ENCODE results near the gene MTOR. TPM values are rescaled to one million over a fixed set of nuclear protein-coding genes. Genes with fewer than 3 reads are reported as not detected.

MTOR gene
- polyA plus RNA-seq, 1 experiment, result 27.7 TPM

DNA sequence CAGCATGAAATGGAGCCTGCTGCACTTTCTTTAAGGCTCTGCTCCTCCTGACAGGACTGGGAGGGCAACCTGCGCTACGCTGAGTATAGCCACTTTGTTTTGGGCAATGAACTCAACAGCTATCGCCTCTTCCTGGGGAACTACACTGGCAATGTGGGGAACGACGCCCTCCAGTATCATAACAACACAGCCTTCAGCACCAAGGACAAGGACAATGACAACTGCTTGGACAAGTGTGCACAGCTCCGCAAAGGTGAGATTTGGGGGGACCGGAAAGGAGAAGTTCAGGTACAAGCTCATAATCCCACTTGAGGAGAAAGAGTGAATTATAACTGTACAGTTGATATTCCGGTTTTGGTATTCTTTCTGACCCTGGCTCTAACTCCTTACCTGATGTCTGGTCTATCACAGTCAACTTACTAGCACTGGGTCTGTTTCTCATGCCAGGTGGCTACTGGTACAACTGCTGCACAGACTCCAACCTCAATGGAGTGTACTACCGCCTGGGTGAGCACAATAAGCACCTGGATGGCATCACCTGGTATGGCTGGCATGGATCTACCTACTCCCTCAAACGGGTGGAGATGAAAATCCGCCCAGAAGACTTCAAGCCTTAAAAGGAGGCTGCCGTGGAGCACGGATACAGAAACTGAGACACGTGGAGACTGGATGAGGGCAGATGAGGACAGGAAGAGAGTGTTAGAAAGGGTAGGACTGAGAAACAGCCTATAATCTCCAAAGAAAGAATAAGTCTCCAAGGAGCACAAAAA lies 67.8 kb downstream of the MTOR start:
- ChIA-PET CTCF (no interaction called here), POLR2A (no interaction called here)
- TF ChIP-seq, protein P1, sequence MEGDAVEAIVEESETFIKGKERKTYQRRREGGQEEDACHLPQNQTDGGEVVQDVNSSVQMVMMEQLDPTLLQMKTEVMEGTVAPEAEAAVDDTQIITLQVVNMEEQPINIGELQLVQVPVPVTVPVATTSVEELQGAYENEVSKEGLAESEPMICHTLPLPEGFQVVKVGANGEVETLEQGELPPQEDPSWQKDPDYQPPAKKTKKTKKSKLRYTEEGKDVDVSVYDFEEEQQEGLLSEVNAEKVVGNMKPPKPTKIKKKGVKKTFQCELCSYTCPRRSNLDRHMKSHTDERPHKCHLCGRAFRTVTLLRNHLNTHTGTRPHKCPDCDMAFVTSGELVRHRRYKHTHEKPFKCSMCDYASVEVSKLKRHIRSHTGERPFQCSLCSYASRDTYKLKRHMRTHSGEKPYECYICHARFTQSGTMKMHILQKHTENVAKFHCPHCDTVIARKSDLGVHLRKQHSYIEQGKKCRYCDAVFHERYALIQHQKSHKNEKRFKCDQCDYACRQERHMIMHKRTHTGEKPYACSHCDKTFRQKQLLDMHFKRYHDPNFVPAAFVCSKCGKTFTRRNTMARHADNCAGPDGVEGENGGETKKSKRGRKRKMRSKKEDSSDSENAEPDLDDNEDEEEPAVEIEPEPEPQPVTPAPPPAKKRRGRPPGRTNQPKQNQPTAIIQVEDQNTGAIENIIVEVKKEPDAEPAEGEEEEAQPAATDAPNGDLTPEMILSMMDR (IDR thresholded peaks at IDR 0.05; ENCODE audit: low read depth, low read length), result no peak
- no peak overlapping the region for H3K4me3 ChIP-seq (ENCODE audit: low read depth, low read length)
- H3K9me3 ChIP-seq (ENCODE audit: control insufficient read depth, insufficient read depth, low read length), result no peaks in the 10 kb centered on the region
- no peaks in the 10 kb centered on the region for H3K27me3 ChIP-seq (ENCODE audit: control insufficient read depth, insufficient read depth, low read length)
- no peak overlapping the region for H3K27ac ChIP-seq (ENCODE audit: low read depth, low read length)
- DNase-seq (ENCODE audit: low read depth, low spot score), result no peak

DNA sequence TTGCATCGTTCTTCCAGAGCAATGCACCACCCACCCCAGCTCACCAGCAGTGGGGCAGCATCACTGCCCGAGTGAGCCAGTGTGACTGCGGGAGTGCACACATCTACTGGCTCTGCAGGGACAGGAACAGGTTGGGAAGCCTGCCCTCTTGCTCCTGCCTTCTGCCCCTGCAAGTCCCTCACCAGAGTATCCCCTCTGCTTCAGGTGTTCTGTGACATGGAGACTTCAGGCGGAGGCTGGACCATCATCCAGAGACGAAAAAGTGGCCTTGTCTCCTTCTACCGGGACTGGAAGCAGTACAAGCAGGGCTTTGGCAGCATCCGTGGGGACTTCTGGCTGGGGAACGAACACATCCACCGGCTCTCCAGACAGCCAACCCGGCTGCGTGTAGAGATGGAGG lies 69.0 kb downstream of the MTOR start:
- ChIA-PET CTCF (no interaction called here), POLR2A (no interaction called here)
- Histone ChIP-seq H3K27ac (ENCODE audit: low read depth, low read length) (no peak overlapping the region), H3K9me3 (ENCODE audit: control insufficient read depth, insufficient read depth, low read length) (no peaks in the 10 kb centered on the region), H3K27me3 (ENCODE audit: control insufficient read depth, insufficient read depth, low read length) (no peaks in the 10 kb centered on the region), H3K4me3 (ENCODE audit: low read depth, low read length) (no peak overlapping the region)
- no peak for DNase-seq (ENCODE audit: low read depth, low spot score)
- TF ChIP-seq, protein P1 (IDR thresholded peaks at IDR 0.05; ENCODE audit: low read depth, low read length), result no peak

DNA sequence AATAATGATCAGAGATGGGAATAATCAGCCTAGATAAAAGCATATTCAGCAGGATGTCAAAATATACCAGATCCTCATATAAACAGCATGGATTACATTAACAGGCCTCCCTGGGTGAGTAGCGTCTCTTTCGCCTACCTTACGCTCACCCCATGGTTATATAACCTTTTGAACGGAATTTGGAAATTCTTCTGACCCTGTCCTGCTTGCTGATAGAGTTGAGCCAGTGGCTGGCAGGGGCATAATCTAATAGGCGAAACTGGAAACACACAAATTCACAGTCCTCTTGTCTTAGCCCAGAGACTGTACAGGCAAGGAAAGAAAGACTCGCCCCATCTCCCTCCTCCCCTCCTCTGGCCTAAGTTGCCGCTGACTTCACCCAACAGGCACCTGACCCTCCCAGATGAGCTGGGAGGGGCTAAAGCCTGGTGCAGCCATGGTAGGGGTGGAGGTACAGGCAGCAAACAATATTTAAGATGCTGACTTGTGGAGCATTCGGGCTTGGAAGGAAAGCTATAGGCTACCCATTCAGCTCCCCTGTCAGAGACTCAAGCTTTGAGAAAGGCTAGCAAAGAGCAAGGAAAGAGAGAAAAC lies 73.4 kb downstream of the MTOR start, which contains the start of gene ANGPTL7:
ANGPTL7 (plus strand) TSS at position 498 of the 594 bp plus-strand sequence. CDS start 225 bp downstream, outside the sequence.
- Histone ChIP-seq H3K27me3 (ENCODE audit: control insufficient read depth, insufficient read depth, low read length) (no peaks in the 10 kb centered on the region), H3K9me3 (ENCODE audit: control insufficient read depth, insufficient read depth, low read length) (no peaks in the 10 kb centered on the region), H3K27ac (ENCODE audit: low read depth, low read length) (no peak within 1 kb of the TSS), H3K4me3 (ENCODE audit: low read depth, low read length) (no peak within 1 kb of the TSS)
- CTCF ChIA-PET, result interaction anchor here (0.6 to 3.4 kb wide), 2 partner anchors 151 to 224 kb away, joined by 10 to 17 read pairs; no protein-coding TSS in a partner anchor
- DNase-seq (ENCODE audit: low read depth, low spot score), result no peak
- POLR2A ChIA-PET, result no interaction called here
- TF ChIP-seq, protein P1 (IDR thresholded peaks at IDR 0.05; ENCODE audit: low read depth, low read length), result no peak

DNA sequence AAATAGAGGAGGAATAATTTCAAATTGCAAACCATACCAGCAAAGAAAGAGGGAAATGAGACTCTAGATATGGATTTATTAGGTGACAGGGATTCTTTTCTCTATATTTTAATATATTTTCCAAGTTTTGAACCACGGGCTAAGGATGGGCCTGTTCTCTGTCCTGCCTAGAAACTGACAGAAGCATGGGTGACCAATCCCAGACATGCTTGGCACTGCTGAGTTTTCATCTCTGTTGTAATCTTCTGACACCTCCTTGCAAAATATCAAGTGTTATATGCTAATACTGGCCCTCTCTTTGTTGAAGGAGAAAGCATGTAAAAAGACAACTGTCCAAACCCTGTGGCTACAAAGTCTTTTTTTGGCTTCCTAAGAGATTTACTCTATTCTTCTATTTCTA lies 74.0 kb downstream of the MTOR start:
- Histone ChIP-seq H3K27me3 (ENCODE audit: control insufficient read depth, insufficient read depth, low read length) (no peaks in the 10 kb centered on the region), H3K9me3 (ENCODE audit: control insufficient read depth, insufficient read depth, low read length) (no peaks in the 10 kb centered on the region), H3K4me3 (ENCODE audit: low read depth, low read length) (no peak overlapping the region), H3K27ac (ENCODE audit: low read depth, low read length) (no peak overlapping the region)
- no peak for DNase-seq (ENCODE audit: low read depth, low spot score)
- TF ChIP-seq, protein P1 (IDR thresholded peaks at IDR 0.05; ENCODE audit: low read depth, low read length), result no peak
- CTCF ChIA-PET, result interaction anchor here (0.8 to 1.1 kb wide), 2 partner anchors 18 to 151 kb away, joined by 3 read pairs; no protein-coding TSS in a partner anchor
- POLR2A ChIA-PET, result no interaction called here

DNA sequence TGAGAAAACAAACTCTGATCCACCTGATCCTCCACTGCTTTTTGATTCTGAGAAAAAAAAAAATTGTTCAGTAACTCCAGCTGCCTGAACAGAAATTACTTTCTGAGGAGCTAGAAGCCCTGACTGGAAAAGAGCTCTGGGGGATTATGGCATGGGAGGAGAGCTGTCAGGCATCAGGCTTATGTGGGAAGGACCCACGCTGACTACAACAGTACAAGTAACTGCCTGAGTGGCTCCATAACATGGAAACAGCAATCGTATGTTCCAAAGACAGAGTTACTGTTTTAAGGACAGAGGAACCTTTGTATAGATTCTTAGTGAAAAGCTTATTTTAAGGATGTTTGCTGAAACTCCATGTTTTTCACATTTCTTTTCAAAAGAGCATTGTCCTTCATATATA lies 74.4 kb downstream of the MTOR start:
- Histone ChIP-seq H3K27ac (ENCODE audit: low read depth, low read length) (no peak overlapping the region), H3K27me3 (ENCODE audit: control insufficient read depth, insufficient read depth, low read length) (no peaks in the 10 kb centered on the region), H3K4me3 (ENCODE audit: low read depth, low read length) (no peak overlapping the region), H3K9me3 (ENCODE audit: control insufficient read depth, insufficient read depth, low read length) (no peaks in the 10 kb centered on the region)
- no peak for DNase-seq (ENCODE audit: low read depth, low spot score)
- TF ChIP-seq, protein P1 (IDR thresholded peaks at IDR 0.05; ENCODE audit: low read depth, low read length), result no peak
- ChIA-PET CTCF (interaction anchor here (0.6 to 1.1 kb wide), 4 partner anchors 14 to 151 kb away, joined by 3 to 6 read pairs (median 3); no protein-coding TSS in a partner anchor), POLR2A (no interaction called here)
